PC-3 (cell line): ENCODE measurements around the gene PCID2. TPM values are rescaled to one million over a fixed set of nuclear protein-coding genes. Genes with fewer than 3 reads are reported as not detected.
"Not testable (repeated sequence)": the region's sequence is repeated elsewhere in the genome, so short reads cannot be mapped to it uniquely, and the experiment has no call there.

Experiments used
- ATAC-seq: fragments of 200-7000 bp; cut with Tn5 transposase; 2 replicates; pipeline ENCODE4 v1.9.1; 2020; ENCODE audit warnings: mild to moderate bottlenecking, moderate library complexity
- Bru-seq: library from RNA; stranded (reverse); fragments of 400-500 nt; gene quantifications from one replicate; lab custom pipeline; 2021; lab: Mats Ljungman, UMichigan
- BruChase-seq, 2 experiments: library from RNA; stranded (reverse); fragments of 400-500 nt; gene quantifications; one replicate each; lab custom pipeline; 2021; lab: Mats Ljungman, UMichigan
- BruUV-seq: library from RNA; stranded (reverse); fragments of 400-500 nt; replicated peaks from 2 replicates; lab custom pipeline; 2021; lab: Mats Ljungman, UMichigan
- CTCF ChIA-PET: fragments of 300-600 bp; sonication (Branson Sonifier 250); formaldehyde crosslinking; loops from one replicate; lab custom pipeline; 2022; ENCODE audit warnings: antibody characterized with exemption; lab: Charles Lee
- POLR2A ChIA-PET: fragments of 300-600 bp; sonication (Branson Sonifier 250); formaldehyde crosslinking; loops from one replicate; lab custom pipeline; 2022; ENCODE audit warnings: antibody characterized with exemption; ENCODE audit not compliant: unreplicated experiment; lab: Charles Lee
- DNase-seq: peaks from one replicate; pipeline ENCODE4 v3.0.0-alpha.2; 2015
- H2AFZ ChIP-seq: fragments of 300-600 bp; sonication (generic); 2 replicates; pipeline ENCODE4 v1.6.0; 2016; ENCODE audit warnings: antibody characterized with exemption, low read length
- H3F3A ChIP-seq: fragments of 300-600 bp; sonication (generic); one replicate; pipeline ENCODE4 v1.6.0; 2017; ENCODE audit warnings: antibody characterized with exemption, low read length, control low read depth, mild to moderate bottlenecking; ENCODE audit not compliant: unreplicated experiment
- H3K27ac ChIP-seq: fragments of 300-600 bp; sonication (generic); 2 replicates; pipeline ENCODE4 v1.5.1; 2016; ENCODE audit warnings: mild to moderate bottlenecking, low read length
- H3K27me3 ChIP-seq: fragments of 300-600 bp; sonication (generic); 2 replicates; pipeline ENCODE4 v1.6.1; 2016; ENCODE audit warnings: low read length, mixed read lengths
- H3K36me3 ChIP-seq: fragments of 300-600 bp; sonication (generic); 2 replicates; pipeline ENCODE4 v1.6.1; 2016; ENCODE audit warnings: low read depth, mixed run types, low read length, mixed read lengths
- H3K4me1 ChIP-seq: fragments of 300-600 bp; sonication (generic); 2 replicates; pipeline ENCODE4 v1.5.1; 2016; ENCODE audit warnings: low read length; ENCODE audit not compliant: insufficient read depth
- H3K4me2 ChIP-seq: fragments of 300-600 bp; sonication (generic); 2 replicates; pipeline ENCODE4 v1.6.0; 2016; ENCODE audit warnings: low read length
- H3K4me3 ChIP-seq: fragments of 300-600 bp; sonication (generic); 2 replicates; pipeline ENCODE4 v1.5.1; 2016; ENCODE audit warnings: mild to moderate bottlenecking, low read length, mixed read lengths
- H3K79me2 ChIP-seq: fragments of 300-600 bp; sonication (generic); 2 replicates; pipeline ENCODE4 v1.6.1; 2017; ENCODE audit warnings: low read length, mixed read lengths
- H3K9ac ChIP-seq: fragments of 300-600 bp; sonication (generic); 2 replicates; pipeline ENCODE4 v1.6.0; 2016; ENCODE audit warnings: mild to moderate bottlenecking, low read length
- H3K9me2 ChIP-seq: fragments of 300-600 bp; sonication (generic); replicated peaks from 2 replicates; pipeline ENCODE4 v1.6.1; 2016; ENCODE audit warnings: mixed run types, low read length, mixed read lengths
- H3K9me3 ChIP-seq: fragments of 300-600 bp; sonication (generic); 2 replicates; pipeline ENCODE4 v1.6.1; 2016; ENCODE audit warnings: low read length, mixed read lengths
- H4K20me1 ChIP-seq: fragments of 300-600 bp; sonication (generic); 2 replicates; pipeline ENCODE4 v1.6.1; 2016; ENCODE audit warnings: low read length, mixed read lengths
- EZH2 ChIP-seq: fragments of 300-600 bp; sonication (generic); IDR thresholded peaks from one replicate; pipeline ENCODE4 v1.6.1; 2017; ENCODE audit warnings: antibody characterized with exemption, mild to moderate bottlenecking, low read length; ENCODE audit not compliant: unreplicated experiment
- EZH2phosphoT487 ChIP-seq: fragments of 300-600 bp; sonication (generic); IDR thresholded peaks from 2 replicates; pipeline ENCODE4 v1.6.1; 2018; ENCODE audit warnings: mild to moderate bottlenecking, antibody characterized with exemption, low read length, borderline replicate concordance
- intact Hi-C: fragments of 100-400 bp; cut with micrococcal nuclease; formaldehyde crosslinking; loops from 2 replicates; pipeline ENCODE4 v1.9.0; 2023
- long read RNA-seq: library from polyadenylated mRNA; unstranded; transcript quantifications from one replicate; pipeline ENCODE4 v2.0.0, GENCODE V29; 2021; ENCODE audit not compliant: unreplicated experiment
- total RNA-seq: library from RNA; depleted of rRNA; stranded (reverse); fragments of >200 nt; gene quantifications from 2 replicates; pipeline ENCODE4 v1.2.3, GENCODE V29; 2014; rRNA removed
- TF ChIP-seq, protein P1 (sequence below): fragments of 300-600 bp; sonication (generic); conservative IDR thresholded peaks from 2 replicates; pipeline ENCODE4 v1.5.1; 2017; ENCODE audit warnings: antibody characterized with exemption, low read depth, mild to moderate bottlenecking, low read length

Gene PCID2
- total RNA-seq = 35.1 and 39.4 TPM in 2 replicates
- percentile 84 among the genes with signal in this experiment for Bru-seq, nascent RNA
- percentile 89 among the genes with signal in this experiment for BruChase-seq, experiment 1, labeled RNA remaining after a 6-hour chase
- percentile 93 among the genes with signal in this experiment for BruChase-seq, experiment 2, labeled RNA remaining after a 2-hour chase
- long read RNA-seq, transcript PCID2-202 (14 exons, 1,898 nt) = major isoform, 44 of 108 reads
- long read RNA-seq, transcript PCID2-205 (15 exons, 1,654 nt) = minor isoform, 13 of 108 reads
- long read RNA-seq, transcript PCID2-203 (14 exons, 2,372 nt) = minor isoform, 12 of 108 reads
- long read RNA-seq, transcript PCID2-206 (15 exons, 1,671 nt) = minor isoform, 9 of 108 reads
- long read RNA-seq, partial matches to known transcripts = 3 of 108 reads
- long read RNA-seq, other reads (novel, unspliced or antisense) = 24 of 108 reads

DNA sequence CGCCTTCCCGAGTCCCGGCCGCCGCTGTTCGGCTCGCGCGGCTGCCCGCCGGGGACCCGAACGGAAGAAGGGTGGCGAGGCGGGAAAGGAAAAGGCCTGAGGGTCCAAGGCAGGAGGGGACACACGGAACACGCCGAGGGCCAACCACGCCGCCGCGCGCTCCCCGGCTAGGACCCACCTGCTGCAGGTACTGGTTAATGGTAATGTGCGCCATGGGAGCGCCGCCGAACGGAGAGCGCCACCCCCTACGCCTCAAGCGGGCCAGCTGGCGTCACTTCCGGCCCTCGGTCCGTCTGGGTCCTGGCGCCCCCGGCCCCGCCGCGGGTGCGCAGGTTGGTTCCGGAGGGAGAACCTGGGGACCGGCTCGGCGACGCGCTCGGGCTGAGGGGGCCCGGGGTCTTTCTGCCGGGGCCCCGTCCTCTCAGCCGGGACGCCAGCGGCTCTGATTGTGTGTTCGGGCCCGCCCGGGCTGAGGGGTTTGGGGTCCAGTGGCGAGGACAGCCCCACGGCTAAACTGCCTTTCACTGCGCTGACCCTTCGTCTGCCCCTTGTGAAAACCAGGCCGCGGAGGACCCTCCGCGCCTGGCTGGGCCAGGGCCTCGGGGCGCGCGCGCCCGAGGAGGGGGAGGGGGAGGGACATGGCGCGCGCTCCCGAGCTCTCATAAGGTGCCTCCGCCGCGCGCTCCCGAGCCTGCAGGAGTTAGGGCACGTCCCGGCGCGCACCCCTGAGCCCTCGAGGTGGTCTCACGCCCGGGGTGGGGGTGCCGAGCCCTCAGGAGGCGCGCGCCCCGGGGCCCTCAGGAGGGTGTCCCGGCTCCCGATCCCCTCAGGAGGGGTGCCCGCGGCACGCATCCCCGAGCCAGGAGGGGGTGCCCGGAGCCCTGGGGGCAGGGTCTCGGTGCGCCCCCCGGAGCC is at the start of gene PCID2:
Gene PCID2, minus strand, starts transcription at position 249 of the 915 bp plus-strand sequence. Its CDS starts 35 bp downstream, at position 214.
- POLR2A ChIA-PET = interaction anchor here (0.6 kb wide), 1 partner anchor 121 kb away, joined by 4 read pairs; no protein-coding TSS in a partner anchor
- peak; percentile 59 for ATAC-seq
- Histone ChIP-seq H3K27ac (peak within 1 kb of the TSS; percentile 82), H3K36me3 (peaks cover 13% of the 10 kb centered on the region), H4K20me1 (peaks cover 27% of the 10 kb centered on the region), H3K9ac (peak within 1 kb of the TSS; percentile 99), H3K9me3 (no peaks in the 10 kb centered on the region), H3K4me1 (peaks cover 36% of the 10 kb centered on the region), H3K79me2 (peaks cover 87% of the 10 kb centered on the region), H3K9me2 (no peaks in the 10 kb centered on the region), H3K27me3 (no peaks in the 10 kb centered on the region), H2AFZ (peak within 1 kb of the TSS; percentile 84), H3F3A (no peaks in the 10 kb centered on the region), H3K4me2 (peak within 1 kb of the TSS; percentile 99), H3K4me3 (peak within 1 kb of the TSS; percentile 99)
- TF ChIP-seq EZH2 = no peak
- TF ChIP-seq, protein P1, sequence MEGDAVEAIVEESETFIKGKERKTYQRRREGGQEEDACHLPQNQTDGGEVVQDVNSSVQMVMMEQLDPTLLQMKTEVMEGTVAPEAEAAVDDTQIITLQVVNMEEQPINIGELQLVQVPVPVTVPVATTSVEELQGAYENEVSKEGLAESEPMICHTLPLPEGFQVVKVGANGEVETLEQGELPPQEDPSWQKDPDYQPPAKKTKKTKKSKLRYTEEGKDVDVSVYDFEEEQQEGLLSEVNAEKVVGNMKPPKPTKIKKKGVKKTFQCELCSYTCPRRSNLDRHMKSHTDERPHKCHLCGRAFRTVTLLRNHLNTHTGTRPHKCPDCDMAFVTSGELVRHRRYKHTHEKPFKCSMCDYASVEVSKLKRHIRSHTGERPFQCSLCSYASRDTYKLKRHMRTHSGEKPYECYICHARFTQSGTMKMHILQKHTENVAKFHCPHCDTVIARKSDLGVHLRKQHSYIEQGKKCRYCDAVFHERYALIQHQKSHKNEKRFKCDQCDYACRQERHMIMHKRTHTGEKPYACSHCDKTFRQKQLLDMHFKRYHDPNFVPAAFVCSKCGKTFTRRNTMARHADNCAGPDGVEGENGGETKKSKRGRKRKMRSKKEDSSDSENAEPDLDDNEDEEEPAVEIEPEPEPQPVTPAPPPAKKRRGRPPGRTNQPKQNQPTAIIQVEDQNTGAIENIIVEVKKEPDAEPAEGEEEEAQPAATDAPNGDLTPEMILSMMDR = no peak
- no peak for TF ChIP-seq EZH2phosphoT487
- BruUV-seq = no TSS peak
- peak; percentile 86 for DNase-seq
- intact Hi-C loops = no loop called here
- CTCF ChIA-PET = interaction anchor here (0.8 kb wide), 1 partner anchor 150 kb away, joined by 4 read pairs; no protein-coding TSS in a partner anchor

DNA sequence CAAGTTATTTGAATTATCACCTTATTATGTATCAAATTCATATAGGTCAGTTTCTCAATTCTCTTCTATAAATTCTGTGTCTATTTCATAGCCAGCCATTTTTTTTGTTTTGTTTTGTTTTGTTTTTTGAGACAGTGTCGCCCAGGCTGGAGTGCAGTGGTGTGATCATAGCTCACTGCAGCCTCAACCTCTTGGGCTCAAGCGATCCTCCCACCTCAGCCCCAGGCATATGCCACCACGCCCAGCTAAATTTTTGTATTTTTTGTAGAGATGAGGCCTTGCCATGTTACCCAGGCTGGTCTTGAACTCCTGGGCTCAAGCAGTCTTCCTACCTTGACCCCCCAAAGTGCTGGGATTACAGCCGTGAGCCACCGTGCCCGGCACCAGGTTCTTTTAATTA is 49.4 kb upstream of the PCID2 start:
- BruUV-seq, POLR2A ChIA-PET, H2AFZ ChIP-seq, H3K27ac ChIP-seq, H3K4me1 ChIP-seq, intact Hi-C loops, H3K9me3 ChIP-seq, DNase-seq, H3K9me2 ChIP-seq, ATAC-seq, H3K4me2 ChIP-seq, H3K4me3 ChIP-seq, H3F3A ChIP-seq, H4K20me1 ChIP-seq, CTCF ChIA-PET, H3K27me3 ChIP-seq, H3K79me2 ChIP-seq, H3K9ac ChIP-seq: not testable (repeated sequence)
- H3K36me3 ChIP-seq = peaks cover 11% of the 10 kb centered on the region; the same call in 1 of the 2 replicates

DNA sequence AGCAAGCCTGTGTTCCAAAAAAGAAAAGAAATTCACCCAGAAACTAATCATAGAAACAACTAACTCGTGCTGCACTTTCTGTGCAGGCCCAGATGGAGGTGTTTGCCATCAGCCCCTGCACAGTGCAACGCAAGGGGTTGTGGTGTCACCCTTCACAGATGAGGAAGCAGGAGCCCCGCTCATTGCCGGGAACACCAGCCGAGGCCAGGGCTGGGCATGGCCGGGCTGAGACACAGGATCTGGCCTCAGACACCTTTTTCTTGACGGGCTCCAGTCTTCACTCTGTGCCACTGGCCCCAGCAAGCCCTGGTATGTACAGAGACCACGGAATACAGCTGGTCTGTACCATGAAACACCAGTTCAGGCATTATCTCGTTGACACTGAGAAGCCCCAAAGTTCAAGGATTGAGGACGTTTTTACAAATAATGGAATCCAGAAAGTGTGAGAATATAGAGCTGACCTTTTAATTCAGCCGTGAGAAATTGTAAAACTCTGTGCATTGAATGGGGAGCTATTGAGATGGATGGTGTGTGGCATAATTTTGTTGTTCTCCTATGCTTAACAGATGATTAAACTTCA is 44.1 kb upstream of the PCID2 start:
- Histone ChIP-seq H3K4me3 (no peak overlapping the region), H4K20me1 (no peaks in the 10 kb centered on the region), H3K9ac (no peak overlapping the region), H3K27me3 (no peaks in the 10 kb centered on the region), H3K36me3 (peaks cover 7% of the 10 kb centered on the region; the same call in 1 of the 2 replicates), H3K9me2 (no peaks in the 10 kb centered on the region), H2AFZ (no peak overlapping the region), H3F3A (no peaks in the 10 kb centered on the region), H3K79me2 (no peaks in the 10 kb centered on the region), H3K4me1 (no peaks in the 10 kb centered on the region), H3K27ac (no peak overlapping the region), H3K9me3 (no peaks in the 10 kb centered on the region), H3K4me2 (no peak overlapping the region)
- POLR2A ChIA-PET = no interaction called here
- TF ChIP-seq, protein P1 = no peak
- TF ChIP-seq EZH2phosphoT487 (no peak), EZH2 (no peak)
- DNase-seq (no peak), ATAC-seq (no peak)
- CTCF ChIA-PET = no interaction called here
- no TSS peak for BruUV-seq
- intact Hi-C loops = no loop called here
